Type B pancreatic cell (in vitro differentiated cells): Measurements from ENCODE around the gene PRPH2. TPM values are rescaled to one million over a fixed set of nuclear protein-coding genes. Genes with fewer than 3 reads are reported as not detected.
A peak's percentile ranks its signal among the peaks of the same experiment; 100 is the strongest.

Source experiments
- DNase-seq: peaks from one replicate; pipeline ENCODE4 v3.0.0; 2021; ENCODE audit warnings: mixed read lengths; ENCODE audit not compliant: unreplicated experiment; ENCODE audit errors: extremely low spot score
- H3K27ac Mint-ChIP-seq: 2 replicates; pipeline ENCODE4 v1.8.0; 2021; ENCODE audit warnings: mild to moderate bottlenecking, mixed read lengths
- H3K27me3 Mint-ChIP-seq: 2 replicates; pipeline ENCODE4 v1.8.0; 2021; ENCODE audit warnings: mixed read lengths
- H3K36me3 Mint-ChIP-seq: 2 replicates; pipeline ENCODE4 v1.8.0; 2021; ENCODE audit warnings: mixed read lengths
- H3K4me1 Mint-ChIP-seq: one replicate; pipeline ENCODE4 v1.8.0; 2021; ENCODE audit warnings: mixed read lengths; ENCODE audit not compliant: unreplicated experiment
- H3K4me3 Mint-ChIP-seq: 2 replicates; pipeline ENCODE4 v1.8.0; 2021; ENCODE audit warnings: mild to moderate bottlenecking, mixed read lengths
- H3K9me3 Mint-ChIP-seq: 2 replicates; pipeline ENCODE4 v1.8.0; 2021; ENCODE audit warnings: mixed read lengths
- CTCF ChIP-seq: fragments of 200-600 bp; sonication (generic); conservative IDR thresholded peaks from 2 replicates; pipeline ENCODE4 v1.5.0; 2021; ENCODE audit warnings: antibody characterized with exemption, mild to moderate bottlenecking
- total RNA-seq: library from RNA; stranded (reverse); gene quantifications from 2 replicates; pipeline ENCODE4 v1.2.1, GENCODE V29; 2021; ENCODE audit warnings: low replicate concordance

The PRPH2 gene
- total RNA-seq, 1 donor from 2014 or later: not detected

GRCh38 chr6:42696526-42697267 lies 25.7 kb downstream of the PRPH2 start:
- no peak for TF ChIP-seq CTCF
- no peak overlapping the region for H3K27ac Mint-ChIP-seq
- H3K4me3 Mint-ChIP-seq: no peak overlapping the region
- H3K27me3 Mint-ChIP-seq: no peaks in the 10 kb centered on the region
- H3K4me1 Mint-ChIP-seq: no peaks in the 10 kb centered on the region
- H3K9me3 Mint-ChIP-seq: no peaks in the 10 kb centered on the region
- H3K36me3 Mint-ChIP-seq: peaks cover 3% of the 10 kb centered on the region
- no peak for DNase-seq

- Mint-ChIP-seq H3K9me3 (no peaks in the 10 kb centered on the region), H3K27me3 (no peaks in the 10 kb centered on the region), H3K36me3 (peaks cover 3% of the 10 kb centered on the region), H3K4me3 (no peak overlapping the region), H3K4me1 (no peaks in the 10 kb centered on the region), H3K27ac (no peak overlapping the region)
- no peak for TF ChIP-seq CTCF
- no peak for DNase-seq
Observed at GRCh38 chr6:42694586-42694985, 27.8 kb downstream of the PRPH2 start.

GRCh38 chr6:42693725-42694323 lies 28.6 kb downstream of the PRPH2 start:
- H3K27me3 Mint-ChIP-seq: no peaks in the 10 kb centered on the region

GRCh38 chr6:42692137-42692911 lies 30.1 kb downstream of the PRPH2 start:
- Mint-ChIP-seq H3K4me1 (no peaks in the 10 kb centered on the region), H3K27ac (peak overlapping the region; percentile 58), H3K9me3 (no peaks in the 10 kb centered on the region), H3K36me3 (peaks cover 21% of the 10 kb centered on the region), H3K4me3 (no peak overlapping the region), H3K27me3 (no peaks in the 10 kb centered on the region)
- DNase-seq: no peak
- TF ChIP-seq CTCF: no peak

More at GRCh38 chr6:42693725-42694323, 28.6 kb downstream of the PRPH2 start:
- Mint-ChIP-seq H3K4me1 (no peaks in the 10 kb centered on the region), H3K36me3 (peaks cover 9% of the 10 kb centered on the region), H3K4me3 (no peak overlapping the region), H3K9me3 (no peaks in the 10 kb centered on the region), H3K27ac (peak overlapping the region; percentile 27)
- no peak for TF ChIP-seq CTCF
- DNase-seq: no peak

GRCh38 chr6:42690872-42691271 lies 31.5 kb downstream of the PRPH2 start:
- Mint-ChIP-seq H3K9me3 (no peaks in the 10 kb centered on the region), H3K4me1 (no peaks in the 10 kb centered on the region), H3K27ac (no peak overlapping the region), H3K4me3 (no peak overlapping the region), H3K27me3 (no peaks in the 10 kb centered on the region), H3K36me3 (peaks cover 21% of the 10 kb centered on the region)
- no peak for DNase-seq
- no peak for TF ChIP-seq CTCF
